Embryonic facial prominence (tissue), 1 donor: ENCODE data around the gene NAT16.
A peak's percentile ranks its signal among the peaks of the same experiment; 100 is the strongest.
"Not testable (repeated sequence)": the region's sequence is repeated elsewhere in the genome, so short reads cannot be mapped to it uniquely, and the experiment has no call there.

Experiments used
- DNase-seq: peaks from one replicate; pipeline ENCODE4 v3.0.0-alpha.2; 2016; ENCODE audit errors: extremely low spot score

NAT16 gene

GRCh38 chr7:101156866-101157589 is 23.1 kb downstream of the NAT16 start:
- no peak for DNase-seq

GRCh38 chr7:101156277-101156676 is 23.8 kb downstream of the NAT16 start:
- no peak for DNase-seq

GRCh38 chr7:101155303-101155702 is 24.8 kb downstream of the NAT16 start:
- DNase-seq: no peak

- no peak for DNase-seq
Observed at GRCh38 chr7:101154693-101155102, 25.4 kb downstream of the NAT16 start.

- DNase-seq: peak; percentile 95
Observed at GRCh38 chr7:101153969-101154692, 26.0 kb downstream of the NAT16 start, which contains the start of gene AP1S1. Gene AP1S1 (plus strand): TSS chr7:101154476. CDS start chr7:101154515, 39 bp downstream.

GRCh38 chr7:101151908-101152651 is 28.0 kb downstream of the NAT16 start:
- DNase-seq: no peak

GRCh38 chr7:101140746-101141382 is 39.2 kb downstream of the NAT16 start:
- no peak for DNase-seq

GRCh38 chr7:101140339-101140699 is 39.8 kb downstream of the NAT16 start:
- no peak for DNase-seq

GRCh38 chr7:101138213-101138870 is 41.8 kb downstream of the NAT16 start:
- DNase-seq: no peak

- DNase-seq: no peak
Observed at GRCh38 chr7:101137651-101138212, 42.4 kb downstream of the NAT16 start.

- no peak for DNase-seq
Observed at GRCh38 chr7:101134399-101134980, 45.6 kb downstream of the NAT16 start.

GRCh38 chr7:101133621-101134398 is 46.3 kb downstream of the NAT16 start:
- DNase-seq: no peak

- not testable (repeated sequence) for DNase-seq
Observed at GRCh38 chr7:101132626-101133600, 47.2 kb downstream of the NAT16 start.

- DNase-seq: no peak
Observed at GRCh38 chr7:101129603-101130117, 50.4 kb downstream of the NAT16 start.

GRCh38 chr7:101128040-101128834 is 51.9 kb downstream of the NAT16 start:
- DNase-seq: no peak

GRCh38 chr7:101127460-101128039 is 52.5 kb downstream of the NAT16 start:
- no peak for DNase-seq
